Measurements from ENCODE around the gene SH3GL3.

Gene SH3GL3

DNA sequence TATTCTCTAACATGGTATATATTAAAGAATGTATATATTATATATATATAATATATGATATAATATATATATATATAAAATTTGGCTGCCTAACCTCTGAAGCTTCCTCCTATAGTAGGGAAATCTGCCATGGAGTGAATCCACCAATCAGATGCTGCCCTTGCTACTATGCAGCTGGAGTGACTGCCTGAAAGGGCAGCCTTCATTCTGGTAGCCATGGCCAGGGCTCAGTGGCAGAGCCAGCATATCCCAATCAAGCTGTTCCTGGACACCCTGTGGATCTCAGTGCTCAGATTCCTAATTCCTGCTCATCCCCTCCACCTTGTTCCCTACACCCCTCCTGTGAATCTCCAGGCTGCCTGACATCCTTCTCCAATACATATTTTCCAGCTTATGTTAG is 2.2 kb upstream of the SH3GL3 start:
- DNase-seq (ENCODE audit: low read depth, low spot score), result no peak
- Histone ChIP-seq H3K4me1 (ENCODE audit: insufficient read depth, insufficient read length) (peaks cover 8% of the 10 kb centered on the region), H3K4me3 (ENCODE audit: insufficient read length, low read depth) (no peak overlapping the region), H3K36me3 (ENCODE audit: insufficient read depth, insufficient read length, low read length) (no peaks in the 10 kb centered on the region), H3K9me3 (ENCODE audit: insufficient read depth, low read length) (no peaks in the 10 kb centered on the region), H3K27me3 (ENCODE audit: insufficient read depth, insufficient read length) (peaks cover 21% of the 10 kb centered on the region), H3K9ac (ENCODE audit: insufficient read length, low read depth) (no peak overlapping the region)
- TF ChIP-seq SUZ12 (IDR thresholded peaks at IDR 0.05; ENCODE audit: extremely low read depth, insufficient read depth, insufficient read length) (no peak), ZNF274 (IDR thresholded peaks at IDR 0.05; ENCODE audit: low read depth, low read length) (no peak), YY1 (IDR thresholded peaks at IDR 0.05; ENCODE audit: insufficient read depth, insufficient read length) (no peak)

DNA sequence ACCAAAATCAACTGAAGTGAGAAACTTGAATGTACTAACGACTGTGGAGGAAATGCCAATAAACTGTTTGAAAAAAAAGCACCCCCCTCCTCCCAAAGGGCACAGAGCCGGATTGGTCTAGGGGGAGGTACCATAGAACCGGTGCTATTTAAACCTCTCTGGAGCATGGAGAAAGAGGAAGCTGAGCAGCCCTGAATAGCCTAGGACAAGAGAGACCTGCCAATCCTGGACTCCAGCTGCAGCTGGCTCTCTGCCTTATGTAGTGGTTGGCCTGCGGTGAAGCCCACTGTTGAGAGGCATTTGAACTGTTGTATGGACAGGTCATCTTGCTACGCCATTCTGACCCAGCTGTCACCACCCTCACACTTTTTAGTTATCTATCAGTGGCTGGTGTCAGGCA is 1.5 kb upstream of the SH3GL3 start:
- peaks cover 21% of the 10 kb centered on the region for H3K27me3 ChIP-seq (ENCODE audit: insufficient read depth, insufficient read length)
- TF ChIP-seq SUZ12 (IDR thresholded peaks at IDR 0.05; ENCODE audit: extremely low read depth, insufficient read depth, insufficient read length) (no peak), ZNF274 (IDR thresholded peaks at IDR 0.05; ENCODE audit: low read depth, low read length) (no peak), YY1 (IDR thresholded peaks at IDR 0.05; ENCODE audit: insufficient read depth, insufficient read length) (no peak)
- no peak overlapping the region for H3K9ac ChIP-seq (ENCODE audit: insufficient read length, low read depth)
- H3K36me3 ChIP-seq (ENCODE audit: insufficient read depth, insufficient read length, low read length), result no peaks in the 10 kb centered on the region
- no peak overlapping the region for H3K4me3 ChIP-seq (ENCODE audit: insufficient read length, low read depth)
- H3K4me1 ChIP-seq (ENCODE audit: insufficient read depth, insufficient read length), result peaks cover 8% of the 10 kb centered on the region
- no peak for DNase-seq (ENCODE audit: low read depth, low spot score)
- H3K9me3 ChIP-seq (ENCODE audit: insufficient read depth, low read length), result no peaks in the 10 kb centered on the region

DNA sequence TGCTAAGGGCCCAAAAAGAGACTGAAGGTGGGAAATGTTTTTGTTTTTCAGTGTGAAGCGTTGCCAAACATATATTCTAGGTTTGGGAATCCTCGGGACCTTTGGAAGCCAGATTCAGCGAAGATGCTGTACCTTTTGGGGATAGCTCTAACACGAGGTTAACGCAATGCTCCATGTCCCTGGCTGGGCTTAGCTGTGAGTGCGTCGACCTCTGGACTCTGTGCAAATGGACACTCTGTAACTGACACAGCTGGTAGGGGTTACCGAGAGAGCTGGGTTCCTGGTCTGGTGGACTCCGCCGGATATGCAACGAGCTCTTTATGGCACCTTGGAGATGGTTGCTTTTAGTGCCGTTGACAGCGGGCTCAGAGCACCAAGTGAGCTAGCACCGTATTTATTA is 724 bp upstream of the SH3GL3 start:
- no peak for DNase-seq (ENCODE audit: low read depth, low spot score)
- Histone ChIP-seq H3K36me3 (ENCODE audit: insufficient read depth, insufficient read length, low read length) (no peaks in the 10 kb centered on the region), H3K27me3 (ENCODE audit: insufficient read depth, insufficient read length) (peaks cover 21% of the 10 kb centered on the region), H3K4me1 (ENCODE audit: insufficient read depth, insufficient read length) (peaks cover 8% of the 10 kb centered on the region), H3K4me3 (ENCODE audit: insufficient read length, low read depth) (no peak overlapping the region), H3K9me3 (ENCODE audit: insufficient read depth, low read length) (no peaks in the 10 kb centered on the region), H3K9ac (ENCODE audit: insufficient read length, low read depth) (no peak overlapping the region)
- TF ChIP-seq ZNF274 (IDR thresholded peaks at IDR 0.05; ENCODE audit: low read depth, low read length) (no peak), YY1 (IDR thresholded peaks at IDR 0.05; ENCODE audit: insufficient read depth, insufficient read length) (no peak), SUZ12 (IDR thresholded peaks at IDR 0.05; ENCODE audit: extremely low read depth, insufficient read depth, insufficient read length) (no peak)

DNA sequence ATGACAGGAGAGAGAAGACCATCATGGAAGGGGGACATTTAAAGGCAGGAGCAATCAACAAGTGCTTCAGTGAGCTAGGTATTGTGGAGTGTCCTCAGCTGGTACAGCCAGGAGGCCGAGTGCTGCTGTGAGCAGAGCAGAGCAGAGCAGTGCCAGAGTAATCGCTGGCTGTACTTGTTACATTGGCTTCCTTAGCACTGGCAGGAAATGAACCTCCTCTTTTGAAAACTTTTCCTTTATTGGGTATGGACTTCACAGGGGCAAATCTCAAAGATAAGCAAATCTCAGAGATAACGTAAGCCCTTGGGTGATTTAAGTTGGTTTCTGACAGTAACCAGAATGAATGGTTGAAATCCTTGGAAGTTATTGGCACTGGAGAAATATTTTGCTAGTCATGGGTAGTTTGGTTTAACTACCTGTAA is 2.1 kb downstream of the SH3GL3 start:
- DNase-seq (ENCODE audit: low read depth, low spot score), result no peak
- no peak overlapping the region for H3K4me3 ChIP-seq (ENCODE audit: insufficient read length, low read depth)
- H3K9me3 ChIP-seq (ENCODE audit: insufficient read depth, low read length), result no peaks in the 10 kb centered on the region
- H3K9ac ChIP-seq (ENCODE audit: insufficient read length, low read depth), result no peak overlapping the region
- H3K4me1 ChIP-seq (ENCODE audit: insufficient read depth, insufficient read length), result peaks cover 8% of the 10 kb centered on the region
- H3K27me3 ChIP-seq (ENCODE audit: insufficient read depth, insufficient read length), result peaks cover 21% of the 10 kb centered on the region
- H3K36me3 ChIP-seq (ENCODE audit: insufficient read depth, insufficient read length, low read length), result no peaks in the 10 kb centered on the region
- no peak for TF ChIP-seq SUZ12 (IDR thresholded peaks at IDR 0.05; ENCODE audit: extremely low read depth, insufficient read depth, insufficient read length)
- no peak for TF ChIP-seq ZNF274 (IDR thresholded peaks at IDR 0.05; ENCODE audit: low read depth, low read length)
- no peak for TF ChIP-seq YY1 (IDR thresholded peaks at IDR 0.05; ENCODE audit: insufficient read depth, insufficient read length)

DNA sequence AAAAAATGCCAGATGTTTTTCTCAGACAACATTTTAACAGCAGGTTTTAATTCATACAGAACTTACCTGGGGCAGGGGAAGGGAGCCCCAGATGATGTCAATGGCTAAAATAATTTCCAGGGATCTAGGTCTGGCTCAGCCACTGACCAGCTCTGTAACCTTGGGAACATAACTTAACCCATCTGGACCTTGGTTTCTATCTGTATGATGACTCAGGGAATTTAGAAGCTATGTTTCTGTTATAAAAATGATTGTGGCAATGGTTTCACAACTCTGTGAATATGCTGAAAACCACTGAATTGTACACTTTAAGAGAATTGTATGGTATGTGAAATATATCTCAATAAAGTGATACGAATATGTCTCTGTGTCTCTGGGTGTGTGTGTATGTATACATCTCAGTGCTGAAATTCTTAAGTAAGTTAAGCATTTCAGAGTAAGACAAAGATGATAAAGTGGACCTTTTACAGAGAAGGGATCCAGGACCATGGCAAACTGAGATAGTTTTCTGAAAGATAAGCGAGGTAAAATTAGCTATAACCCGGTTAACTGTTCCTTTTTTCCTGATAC is 2.9 kb downstream of the SH3GL3 start:
- no peaks in the 10 kb centered on the region for H3K9me3 ChIP-seq (ENCODE audit: insufficient read depth, low read length)
- H3K9ac ChIP-seq (ENCODE audit: insufficient read length, low read depth), result no peak overlapping the region
- H3K4me3 ChIP-seq (ENCODE audit: insufficient read length, low read depth), result no peak overlapping the region
- peaks cover 21% of the 10 kb centered on the region for H3K27me3 ChIP-seq (ENCODE audit: insufficient read depth, insufficient read length)
- TF ChIP-seq YY1 (IDR thresholded peaks at IDR 0.05; ENCODE audit: insufficient read depth, insufficient read length) (no peak), ZNF274 (IDR thresholded peaks at IDR 0.05; ENCODE audit: low read depth, low read length) (no peak), SUZ12 (IDR thresholded peaks at IDR 0.05; ENCODE audit: extremely low read depth, insufficient read depth, insufficient read length) (no peak)
- DNase-seq (ENCODE audit: low read depth, low spot score), result no peak
- no peaks in the 10 kb centered on the region for H3K36me3 ChIP-seq (ENCODE audit: insufficient read depth, insufficient read length, low read length)
- H3K4me1 ChIP-seq (ENCODE audit: insufficient read depth, insufficient read length), result peaks cover 8% of the 10 kb centered on the region

DNA sequence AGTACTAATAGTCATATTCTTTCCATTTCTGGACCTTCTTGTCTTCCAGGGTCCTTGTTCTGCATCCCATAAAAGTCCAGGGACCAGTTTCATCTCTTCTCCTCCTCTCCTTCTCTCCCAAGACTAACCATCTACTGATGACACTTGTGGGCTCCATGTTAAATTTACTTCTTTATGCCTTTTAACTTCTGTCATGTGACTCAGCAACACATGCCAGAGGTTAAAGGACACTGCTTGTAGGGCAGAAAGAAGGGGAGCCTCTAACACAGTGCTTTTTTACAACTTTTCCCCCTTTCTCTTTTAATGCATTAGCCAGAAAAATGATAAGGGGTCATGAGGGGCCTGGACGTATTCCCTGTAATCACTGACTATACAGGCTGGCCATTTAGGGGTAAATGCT is 10.0 kb downstream of the SH3GL3 start:
- Histone ChIP-seq H3K4me3 (ENCODE audit: insufficient read length, low read depth) (no peak overlapping the region), H3K9ac (ENCODE audit: insufficient read length, low read depth) (no peak overlapping the region), H3K4me1 (ENCODE audit: insufficient read depth, insufficient read length) (no peaks in the 10 kb centered on the region), H3K27me3 (ENCODE audit: insufficient read depth, insufficient read length) (no peaks in the 10 kb centered on the region), H3K36me3 (ENCODE audit: insufficient read depth, insufficient read length, low read length) (no peaks in the 10 kb centered on the region), H3K9me3 (ENCODE audit: insufficient read depth, low read length) (peaks cover 6% of the 10 kb centered on the region; the same call in 1 of the 2 replicates)
- no peak for DNase-seq (ENCODE audit: low read depth, low spot score)
- no peak for TF ChIP-seq ZNF274 (IDR thresholded peaks at IDR 0.05; ENCODE audit: low read depth, low read length)
- TF ChIP-seq SUZ12 (IDR thresholded peaks at IDR 0.05; ENCODE audit: extremely low read depth, insufficient read depth, insufficient read length), result no peak
- no peak for TF ChIP-seq YY1 (IDR thresholded peaks at IDR 0.05; ENCODE audit: insufficient read depth, insufficient read length)

DNA sequence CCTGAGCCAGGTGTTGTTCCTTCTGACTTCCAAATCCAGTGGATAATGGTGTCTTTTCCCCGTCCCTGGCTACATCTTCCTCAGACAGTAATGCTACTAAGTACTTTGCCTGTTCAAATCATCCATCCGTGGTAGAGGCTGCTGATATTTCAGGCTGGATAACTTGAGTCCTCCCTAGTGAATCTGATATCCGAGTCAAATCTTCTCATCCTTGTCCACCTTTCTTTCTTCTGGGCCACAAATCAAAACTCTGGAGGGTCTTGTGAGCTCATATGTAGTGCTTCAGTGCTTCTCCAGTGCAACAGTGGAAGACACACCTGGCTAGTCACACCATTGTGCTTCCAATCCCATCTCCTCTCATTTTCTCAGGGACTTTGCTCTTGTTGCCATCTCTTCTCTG is 11.2 kb downstream of the SH3GL3 start:
- DNase-seq (ENCODE audit: low read depth, low spot score), result no peak
- Histone ChIP-seq H3K36me3 (ENCODE audit: insufficient read depth, insufficient read length, low read length) (no peaks in the 10 kb centered on the region), H3K4me3 (ENCODE audit: insufficient read length, low read depth) (no peak overlapping the region), H3K9me3 (ENCODE audit: insufficient read depth, low read length) (peaks cover 6% of the 10 kb centered on the region; the same call in 1 of the 2 replicates), H3K9ac (ENCODE audit: insufficient read length, low read depth) (no peak overlapping the region), H3K4me1 (ENCODE audit: insufficient read depth, insufficient read length) (no peaks in the 10 kb centered on the region), H3K27me3 (ENCODE audit: insufficient read depth, insufficient read length) (no peaks in the 10 kb centered on the region)
- no peak for TF ChIP-seq ZNF274 (IDR thresholded peaks at IDR 0.05; ENCODE audit: low read depth, low read length)
- TF ChIP-seq SUZ12 (IDR thresholded peaks at IDR 0.05; ENCODE audit: extremely low read depth, insufficient read depth, insufficient read length), result no peak
- TF ChIP-seq YY1 (IDR thresholded peaks at IDR 0.05; ENCODE audit: insufficient read depth, insufficient read length), result no peak

Measured in NT2/D1 (cell line).